ENCODE results near the gene NFATC3.

DNA sequence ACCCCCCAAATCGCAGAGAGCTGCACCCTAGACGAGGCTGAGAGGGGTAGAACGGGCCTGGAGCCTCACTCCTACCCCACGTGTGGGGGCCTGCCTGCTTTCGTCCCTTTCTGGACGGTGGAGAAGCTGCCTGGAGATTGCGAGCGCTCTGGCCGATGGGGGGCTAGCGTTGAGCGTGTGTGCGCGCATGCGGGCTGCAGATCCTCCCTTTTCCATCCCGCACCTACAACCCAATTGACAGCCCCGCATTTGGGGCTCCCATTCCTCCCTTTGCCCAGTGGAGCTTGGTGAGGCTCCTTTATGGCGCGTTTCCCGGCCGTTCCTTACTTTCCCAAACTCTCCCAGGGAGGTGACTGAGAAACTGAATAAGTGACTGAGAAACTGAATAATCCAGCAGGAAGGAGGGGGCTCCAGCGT, 151.7 kb downstream of the NFATC3 start:
- TF ChIP-seq NFRKB (IDR thresholded peaks at IDR 0.05) (no peak), TARDBP (IDR thresholded peaks at IDR 0.05) (no peak), L3MBTL2 (conservative IDR thresholded peaks at IDR 0.05) (no peak), HDGF (IDR thresholded peaks at IDR 0.05; ENCODE audit: borderline replicate concordance) (no peak)
- TF ChIP-seq, protein P1, sequence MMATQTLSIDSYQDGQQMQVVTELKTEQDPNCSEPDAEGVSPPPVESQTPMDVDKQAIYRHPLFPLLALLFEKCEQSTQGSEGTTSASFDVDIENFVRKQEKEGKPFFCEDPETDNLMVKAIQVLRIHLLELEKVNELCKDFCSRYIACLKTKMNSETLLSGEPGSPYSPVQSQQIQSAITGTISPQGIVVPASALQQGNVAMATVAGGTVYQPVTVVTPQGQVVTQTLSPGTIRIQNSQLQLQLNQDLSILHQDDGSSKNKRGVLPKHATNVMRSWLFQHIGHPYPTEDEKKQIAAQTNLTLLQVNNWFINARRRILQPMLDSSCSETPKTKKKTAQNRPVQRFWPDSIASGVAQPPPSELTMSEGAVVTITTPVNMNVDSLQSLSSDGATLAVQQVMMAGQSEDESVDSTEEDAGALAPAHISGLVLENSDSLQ (IDR thresholded peaks at IDR 0.05), result no peak

All from HEK293T (cell line).